Endothelial cell (in vitro differentiated cells): ENCODE data around the gene IVNS1ABP. TPM values are rescaled to one million over a fixed set of nuclear protein-coding genes. Genes with fewer than 3 reads are reported as not detected.
"Not testable (repeated sequence)": the region's sequence is repeated elsewhere in the genome, so short reads cannot be mapped to it uniquely, and the experiment has no call there.

ENCODE experiments used
- DNase-seq: peaks from one replicate; pipeline ENCODE4 v3.0.0; 2021; ENCODE audit warnings: low spot score
- H3K27ac Mint-ChIP-seq: one replicate; pipeline ENCODE4 v1.8.0; 2021; ENCODE audit warnings: mixed read lengths, inconsistent platforms; ENCODE audit not compliant: unreplicated experiment
- H3K27me3 Mint-ChIP-seq: one replicate; pipeline ENCODE4 v1.8.0; 2021; ENCODE audit warnings: mild to moderate bottlenecking, moderate library complexity, mixed read lengths, inconsistent platforms; ENCODE audit not compliant: unreplicated experiment
- H3K36me3 Mint-ChIP-seq: one replicate; pipeline ENCODE4 v1.8.0; 2021; ENCODE audit warnings: mild to moderate bottlenecking, low read depth, mixed read lengths, inconsistent platforms; ENCODE audit not compliant: unreplicated experiment
- H3K4me1 Mint-ChIP-seq: one replicate; pipeline ENCODE4 v1.8.0; 2021; ENCODE audit warnings: mild to moderate bottlenecking, mixed read lengths, inconsistent platforms; ENCODE audit not compliant: unreplicated experiment
- H3K4me3 Mint-ChIP-seq: one replicate; pipeline ENCODE4 v1.8.0; 2021; ENCODE audit warnings: mild to moderate bottlenecking, mixed read lengths, inconsistent platforms; ENCODE audit not compliant: unreplicated experiment
- H3K9me3 Mint-ChIP-seq: one replicate; pipeline ENCODE4 v1.8.0; 2021; ENCODE audit warnings: mixed read lengths, inconsistent platforms; ENCODE audit not compliant: unreplicated experiment
- CTCF ChIP-seq: fragments of 200-600 bp; sonication (generic); IDR thresholded peaks from one replicate; pipeline ENCODE4 v1.5.0; 2021; ENCODE audit warnings: antibody characterized with exemption; ENCODE audit not compliant: unreplicated experiment
- total RNA-seq: library from RNA; stranded (reverse); fragmentation: NEBNext Ultra II Directional; extraction: Animal tissue kit (Norgen Biotek cat#: 25700); gene quantifications from one replicate; pipeline ENCODE4 v1.2.1, GENCODE V29; 2021; ENCODE audit not compliant: unreplicated experiment

The IVNS1ABP gene
- total RNA-seq, 1 donor from 2014 or later = 95.9 TPM

GRCh38 chr1:185251928-185252327 is 65.1 kb downstream of the IVNS1ABP start:
- H3K4me1 Mint-ChIP-seq, DNase-seq, H3K36me3 Mint-ChIP-seq, H3K27ac Mint-ChIP-seq, H3K9me3 Mint-ChIP-seq, H3K4me3 Mint-ChIP-seq, H3K27me3 Mint-ChIP-seq: not testable (repeated sequence)

GRCh38 chr1:185250063-185250462 is 67.0 kb downstream of the IVNS1ABP start:
- H3K27me3 Mint-ChIP-seq = no peaks in the 10 kb centered on the region
- no peaks in the 10 kb centered on the region for H3K9me3 Mint-ChIP-seq
- no peaks in the 10 kb centered on the region for H3K36me3 Mint-ChIP-seq
- H3K4me3 Mint-ChIP-seq = no peak overlapping the region
- H3K4me1 Mint-ChIP-seq = peaks cover 7% of the 10 kb centered on the region
- no peak for DNase-seq
- H3K27ac Mint-ChIP-seq = no peak overlapping the region
- TF ChIP-seq CTCF = no peak

GRCh38 chr1:185249563-185249962 is 67.5 kb downstream of the IVNS1ABP start:
- no peak for DNase-seq
- Mint-ChIP-seq H3K27ac (no peak overlapping the region), H3K36me3 (no peaks in the 10 kb centered on the region), H3K4me1 (peaks cover 7% of the 10 kb centered on the region), H3K27me3 (no peaks in the 10 kb centered on the region), H3K4me3 (no peak overlapping the region), H3K9me3 (no peaks in the 10 kb centered on the region)
- TF ChIP-seq CTCF = no peak

Other genes starting within 250 kb of the IVNS1ABP start
- gene TRMT1L, start 160.3 kb downstream of the IVNS1ABP start, total RNA-seq = 17.4 TPM
- 11.5 TPM for gene SWT1, start 160.1 kb downstream of the IVNS1ABP start, total RNA-seq